ENCODE results near the gene SELENON. TPM values are rescaled to one million over a fixed set of nuclear protein-coding genes. Genes with fewer than 3 reads are reported as not detected.

Gene SELENON
- polyA plus RNA-seq, 1 of the 3 experiments (the other 2 are of a cell fraction): 56.2 TPM

- CTCF ChIA-PET: interaction anchor here (0.7 to 2.0 kb wide), 11 partner anchors 13 to 287 kb away, joined by 3 to 8 read pairs (median 3); no protein-coding TSS in a partner anchor
- Histone ChIP-seq H3K4me2 (no peak overlapping the region), H3K79me2 (ENCODE audit: insufficient read depth) (no peaks in the 10 kb centered on the region), H3K4me1 (ENCODE audit: control insufficient read depth in 1 of 2, insufficient read depth in 2 of 2, low read depth in 1 of 2, low read length in 1 of 2) (peaks cover 0 to 59% of the 10 kb centered on the region in 2 experiments; a peak in 1 of 4 replicates), H3K9ac (no peak overlapping the region), H3K27ac (ENCODE audit: low read depth in 2 of 2, low read length in 1 of 2) (peak overlapping the region in 1 of 2 experiments; percentile 89; a peak in 2 of 4 replicates), H3K4me3 (ENCODE audit: low read depth in 2 of 2, low read length in 1 of 2) (no peak overlapping the region), H4K20me1 (ENCODE audit: insufficient read depth) (no peaks in the 10 kb centered on the region), H3K9me2 (no peaks in the 10 kb centered on the region), H3F3A (replicated peaks; ENCODE audit: insufficient read depth) (no peaks in the 10 kb centered on the region), H3K36me3 (replicated peaks in 1 of 2; ENCODE audit: control insufficient read depth in 1 of 2, insufficient read depth in 2 of 2, low read length in 1 of 2) (no peaks in the 10 kb centered on the region), H2AFZ (ENCODE audit: low read depth) (no peak overlapping the region), H3K27me3 (ENCODE audit: insufficient read depth) (no peaks in the 10 kb centered on the region), H3K9me3 (no peaks in the 10 kb centered on the region)
- peak; percentile 83 for DNase-seq
- POLR2A ChIA-PET: interaction anchor here (1.0 to 1.3 kb wide), 2 partner anchors 9 to 47 kb away, joined by 3 read pairs; no protein-coding TSS in a partner anchor
- 42% methylated on average over 15 of the region's 16 CpGs for WGBS (ENCODE audit: low lambda C conversion rate)
- TF ChIP-seq MXI1 (IDR thresholded peaks at IDR 0.05; ENCODE audit: low read depth, low read length) (peak; percentile 78; the same call in 1 of the 2 replicates), GABPA (IDR thresholded peaks at IDR 0.05; ENCODE audit: low read depth) (no peak), CTCF (IDR thresholded peaks at IDR 0.05) (no peak), POLR2AphosphoS5 (IDR thresholded peaks at IDR 0.05; ENCODE audit: low read depth, low read length) (no peak), ELF1 (IDR thresholded peaks at IDR 0.05) (no peak), CHD2 (IDR thresholded peaks at IDR 0.05; ENCODE audit: low read length, partially characterized antibody) (peak; percentile 9), YY1 (IDR thresholded peaks at IDR 0.05; ENCODE audit: low read depth) (no peak), ZBTB33 (IDR thresholded peaks at IDR 0.05; ENCODE audit: borderline replicate concordance, low read depth) (no peak), REST (IDR thresholded peaks at IDR 0.05; ENCODE audit: low read depth, low read length) (no peak), PBX3 (IDR thresholded peaks at IDR 0.05) (no peak), SMC3 (IDR thresholded peaks at IDR 0.05; ENCODE audit: low read depth, low read length) (no peak), RFX5 (IDR thresholded peaks at IDR 0.05; ENCODE audit: low read length) (peak; percentile 85), GATA2 (CRISPR knock-in tag; IDR thresholded peaks at IDR 0.05) (peak; percentile 72), RXRA (IDR thresholded peaks at IDR 0.05; ENCODE audit: borderline replicate concordance, low read depth) (no peak), TCF12 (IDR thresholded peaks at IDR 0.05) (no peak), EZH2phosphoT487 (IDR thresholded peaks at IDR 0.05; ENCODE audit: borderline replicate concordance, low read depth) (no peak), TAF1 (IDR thresholded peaks at IDR 0.05; ENCODE audit: borderline replicate concordance, low read depth, low read length) (no peak), NFIC (IDR thresholded peaks at IDR 0.05; ENCODE audit: borderline replicate concordance) (no peak), FOXJ3 (CRISPR knock-in tag; IDR thresholded peaks at IDR 0.05) (peak; percentile 88), EP300 (IDR thresholded peaks at IDR 0.05; ENCODE audit: borderline replicate concordance in 1 of 2, low read depth in 1 of 2, low read length in 1 of 2) (peak in 1 of 2 experiments; percentile 30; a peak in 1 of 4 replicates), MAX (IDR thresholded peaks at IDR 0.05; ENCODE audit: low read depth) (no peak), FOXM1 (IDR thresholded peaks at IDR 0.05; ENCODE audit: low read depth) (no peak)
- TF ChIP-seq, protein P1, sequence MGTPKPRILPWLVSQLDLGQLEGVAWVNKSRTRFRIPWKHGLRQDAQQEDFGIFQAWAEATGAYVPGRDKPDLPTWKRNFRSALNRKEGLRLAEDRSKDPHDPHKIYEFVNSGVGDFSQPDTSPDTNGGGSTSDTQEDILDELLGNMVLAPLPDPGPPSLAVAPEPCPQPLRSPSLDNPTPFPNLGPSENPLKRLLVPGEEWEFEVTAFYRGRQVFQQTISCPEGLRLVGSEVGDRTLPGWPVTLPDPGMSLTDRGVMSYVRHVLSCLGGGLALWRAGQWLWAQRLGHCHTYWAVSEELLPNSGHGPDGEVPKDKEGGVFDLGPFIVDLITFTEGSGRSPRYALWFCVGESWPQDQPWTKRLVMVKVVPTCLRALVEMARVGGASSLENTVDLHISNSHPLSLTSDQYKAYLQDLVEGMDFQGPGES (IDR thresholded peaks at IDR 0.05; ENCODE audit: low read depth, low read length): no peak
Measured at GRCh38 chr1:25774921-25775771, 24.8 kb upstream of the SELENON start.

Measured in SK-N-SH (cell line).